Muscle of arm (tissue), 12 donors: Measurements from ENCODE around the gene RELB. TPM values are rescaled to one million over a fixed set of nuclear protein-coding genes. Genes with fewer than 3 reads are reported as not detected.

ENCODE experiments used
- DNase-seq: peaks from one replicate; pipeline ENCODE4 v3.0.0-alpha.2; 2013
- polyA plus RNA-seq, 12 donors: library from polyadenylated mRNA; unstranded; fragments of 120-200 nt; gene quantifications; one replicate each; pipeline ENCODE4 v1.2.1, GENCODE V29; 2013; ENCODE audit not compliant: insufficient read length in 12 of 12

Gene RELB
- polyA plus RNA-seq, 12 donors = 2.7 to 11.7 (median 4.6) TPM; not detected in 1

DNA sequence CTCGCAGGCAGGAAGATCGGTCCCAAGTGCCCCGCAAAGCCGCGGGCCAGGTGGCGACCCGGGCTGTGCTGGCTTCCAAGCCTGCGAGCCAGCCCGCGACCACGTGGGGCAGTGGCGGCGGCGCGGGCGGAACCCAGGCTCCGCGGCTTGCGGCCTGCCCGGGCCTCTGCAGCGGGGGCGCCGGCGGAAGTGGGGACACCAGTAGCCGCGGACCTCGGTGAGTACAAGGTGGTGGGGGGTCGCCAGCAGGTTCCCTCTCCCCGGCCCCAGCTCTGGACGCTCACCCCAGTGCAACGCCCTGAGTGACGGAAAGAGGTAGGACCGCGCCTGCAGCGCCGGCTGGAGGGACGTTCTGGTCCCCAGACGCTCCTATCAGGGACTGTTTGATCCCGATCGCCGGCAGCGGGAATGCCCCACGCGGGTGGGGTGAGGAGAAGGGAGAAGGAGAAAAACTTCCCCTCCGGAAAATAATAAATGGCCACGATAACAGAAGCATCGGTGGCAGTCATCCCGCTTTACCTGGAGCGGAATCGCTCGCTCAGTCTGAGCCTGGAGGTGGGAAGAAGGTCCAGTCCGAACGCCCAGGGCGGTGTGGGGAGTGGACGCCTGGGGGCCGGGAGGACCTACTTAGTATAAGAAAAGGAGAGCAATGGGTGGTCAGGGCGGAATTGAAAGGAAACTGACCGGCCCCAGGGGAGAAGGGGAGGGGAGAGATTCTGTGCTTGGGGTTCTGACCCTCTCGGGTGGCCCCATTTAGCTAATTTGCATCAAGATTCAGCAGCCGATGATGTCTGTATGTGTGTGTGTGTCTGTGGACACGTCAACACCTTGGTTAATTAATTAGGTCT, 78.0 kb downstream of the RELB start, which contains the start of gene GEMIN7:
GEMIN7 (plus strand) TSS at position 198 of the 848 bp plus-strand sequence. CDS start 10,855 bp downstream, outside the sequence.
- peak; percentile 66 for DNase-seq

- no peak for DNase-seq
Measured at GRCh38 chr19:45079911-45080370, 78.7 kb downstream of the RELB start.

DNA sequence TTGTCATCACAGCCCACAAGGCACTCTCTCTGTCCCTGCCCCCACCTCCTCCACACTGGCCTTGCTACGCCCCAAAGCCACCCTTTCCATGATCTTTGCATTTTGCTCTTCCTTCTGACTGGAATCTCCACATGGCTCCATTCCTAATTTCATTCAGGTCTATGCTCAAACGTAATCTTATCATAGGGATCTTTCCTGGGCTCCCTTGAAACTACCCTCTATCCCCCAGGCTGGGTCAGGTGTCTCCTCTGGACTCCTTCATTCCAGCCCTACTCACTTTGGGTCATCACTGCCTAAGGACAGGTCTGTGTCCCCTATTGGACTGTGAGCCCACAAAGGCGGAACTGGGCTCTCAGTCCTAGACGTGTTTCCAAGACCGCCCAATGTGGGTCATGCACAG, 80.9 kb downstream of the RELB start:
- no peak for DNase-seq

DNA sequence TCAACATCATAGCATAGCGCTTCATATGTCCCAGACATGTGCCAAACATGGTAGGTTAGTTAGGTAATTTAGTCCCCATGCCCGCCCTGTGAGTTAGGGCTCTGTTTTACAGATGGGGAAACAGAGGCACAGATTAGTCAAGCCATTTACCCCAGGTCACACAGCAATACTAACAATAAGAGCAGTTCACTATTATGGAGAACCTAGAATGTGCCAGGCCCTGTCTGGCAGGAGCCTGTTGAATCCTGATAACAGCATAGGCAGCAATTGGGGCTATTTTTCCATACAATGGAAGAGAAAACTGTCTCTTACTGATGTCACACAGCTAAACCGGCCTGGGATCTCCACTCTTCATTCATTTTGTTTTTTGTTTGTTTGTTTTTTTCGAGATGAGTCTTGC, 85.2 kb downstream of the RELB start:
- no peak for DNase-seq

DNA sequence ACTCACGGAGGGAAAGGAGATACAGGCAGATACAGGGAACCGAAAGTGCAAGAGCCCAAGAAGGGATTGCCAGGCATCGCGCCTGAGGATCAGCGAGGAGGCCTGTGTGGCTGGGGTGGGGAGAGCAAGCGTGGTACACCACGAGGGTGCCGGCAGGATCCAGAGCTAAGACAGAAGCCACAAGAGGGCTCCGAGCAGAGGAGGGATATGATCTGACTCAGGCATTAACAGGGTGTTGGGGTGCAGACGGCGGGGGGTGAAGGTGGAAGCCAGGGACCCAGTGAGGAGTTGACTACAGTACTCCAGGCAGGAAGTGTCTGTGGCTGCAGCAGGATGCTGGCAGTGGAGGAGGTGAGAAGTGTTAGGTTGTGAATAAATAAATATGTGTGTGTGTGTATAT, 86.3 kb downstream of the RELB start:
- DNase-seq = no peak

Other genes with a start within 250 kb of the RELB start
- gene CBLC, start 223.6 kb upstream of the RELB start, polyA plus RNA-seq = 1 to 10 TPM in 3 of 12 donors, under 1 TPM in 4, not detected in 5; 0.11 to 9.9 (median 0.18) TPM
- 100 to 1,000 TPM in 11 of 12 donors, not detected in 1; 113 to 274 (median 169) TPM for gene BCAM, start 192.4 kb upstream of the RELB start, polyA plus RNA-seq
- gene NECTIN2, start 155.2 kb upstream of the RELB start, polyA plus RNA-seq = 10 to 100 TPM in 11 of 12 donors, not detected in 1; 32.7 to 96.2 (median 44.5) TPM
- 10 to 100 TPM in 11 of 12 donors, not detected in 1; 24.1 to 49.4 (median 30.2) TPM for gene TOMM40, start 110.2 kb upstream of the RELB start, polyA plus RNA-seq
- 10 to 100 TPM in 11 of 12 donors, not detected in 1; 20.6 to 69.6 (median 36.6) TPM for gene APOE, start 95.7 kb upstream of the RELB start, polyA plus RNA-seq
- 10 to 100 TPM in 10 of 12 donors, 1 to 10 TPM in 1, not detected in 1; 7.9 to 62.6 (median 15.9) TPM for gene APOC1, start 86.9 kb upstream of the RELB start, polyA plus RNA-seq
- under 1 TPM in 2 of 12 donors, not detected in 10; 0.40 to 0.41 TPM for gene APOC4, start 59.2 kb upstream of the RELB start, polyA plus RNA-seq
- 1 to 10 TPM in 3 of 12 donors, under 1 TPM in 5, not detected in 4; 0.30 to 6.5 (median 0.72) TPM for gene APOC2, start 55.4 kb upstream of the RELB start, polyA plus RNA-seq
- gene CLPTM1, start 46.1 kb upstream of the RELB start, polyA plus RNA-seq = 10 to 100 TPM in 11 of 12 donors, not detected in 1; 44.9 to 93.6 (median 54.1) TPM
- gene CLASRP, start 37.6 kb downstream of the RELB start, polyA plus RNA-seq = 10 to 100 TPM in 11 of 12 donors, not detected in 1; 35.7 to 78.3 (median 40.6) TPM
- 1 to 10 TPM in 3 of 12 donors, under 1 TPM in 7, not detected in 2; 0.25 to 2.2 (median 0.54) TPM for gene ZNF296, start 75.0 kb downstream of the RELB start, polyA plus RNA-seq
- 10 to 100 TPM in 11 of 12 donors, not detected in 1; 14.0 to 26.1 (median 22.3) TPM for gene GEMIN7, start 77.8 kb downstream of the RELB start, polyA plus RNA-seq
- 10 to 100 TPM in 11 of 12 donors, not detected in 1; 15.0 to 43.3 (median 20.3) TPM for gene PPP1R37, start 91.7 kb downstream of the RELB start, polyA plus RNA-seq
- gene NKPD1, start 159.5 kb downstream of the RELB start, polyA plus RNA-seq = 1 to 10 TPM in 1 of 12 donors, under 1 TPM in 8, not detected in 3; 0.07 to 1.1 (median 0.12) TPM
- 10 to 100 TPM in 11 of 12 donors, not detected in 1; 15.1 to 89.5 (median 19.8) TPM for gene TRAPPC6A, start 176.8 kb downstream of the RELB start, polyA plus RNA-seq
- 1 to 10 TPM in 11 of 12 donors, not detected in 1; 5.2 to 9.1 (median 6.8) TPM for gene BLOC1S3, start 177.3 kb downstream of the RELB start, polyA plus RNA-seq
- 1 to 10 TPM in 7 of 12 donors, under 1 TPM in 3, not detected in 2; 0.53 to 2.0 (median 1.1) TPM for gene EXOC3L2, start 243.9 kb downstream of the RELB start, polyA plus RNA-seq
- 10 to 100 TPM; 23.7 to 90.9 (median 30.3) TPM for gene MARK4, start 249.8 kb downstream of the RELB start, polyA plus RNA-seq